IMR-90 (cell line): ENCODE measurements around the gene MPPED1. TPM values are rescaled to one million over a fixed set of nuclear protein-coding genes. Genes with fewer than 3 reads are reported as not detected.

Experiments used
- ATAC-seq: fragments of 200-7000 bp; cut with Tn5 transposase; 2 replicates; pipeline ENCODE4 v1.9.1; 2020; ENCODE audit warnings: low read depth, mild to moderate bottlenecking, moderate library complexity
- BruUV-seq: library from RNA; stranded (reverse); fragments of 400-500 nt; replicated peaks from 2 replicates; lab custom pipeline; 2021; lab: Mats Ljungman, UMichigan
- CTCF ChIA-PET: fragments of 300-600 bp; formaldehyde crosslinking; extraction: SDS; loops from one replicate; lab custom pipeline; 2021; ENCODE audit warnings: antibody characterized with exemption; lab: Yijun Ruan, JAX
- POLR2A ChIA-PET: fragments of 300-600 bp; sonication (Branson Sonifier 250); formaldehyde crosslinking; loops from one replicate; lab custom pipeline; 2022; ENCODE audit warnings: antibody characterized with exemption; ENCODE audit not compliant: unreplicated experiment; lab: Charles Lee
- DNase-seq: peaks from one replicate; pipeline ENCODE4 v3.0.0; 2013
- H2AFZ ChIP-seq: replicated peaks from 2 replicates; pipeline ENCODE3; 2013; ENCODE audit warnings: low read length, mild to moderate bottlenecking; ENCODE audit not compliant: poor library complexity
- H2AK5ac ChIP-seq: 2 replicates; pipeline ENCODE4 v1.6.1; 2013; ENCODE audit warnings: low read depth, low read length, inconsistent platforms
- H2AK9ac ChIP-seq: replicated peaks from 2 replicates; pipeline ENCODE3; 2013; ENCODE audit warnings: mild to moderate bottlenecking, low read depth, low read length, moderate library complexity; ENCODE audit not compliant: poor library complexity
- H2BK120ac ChIP-seq: 2 replicates; pipeline ENCODE4 v1.6.1; 2013; ENCODE audit warnings: low read depth, low read length, inconsistent platforms
- H2BK15ac ChIP-seq: 3 replicates; pipeline ENCODE4 v1.6.1; 2013; ENCODE audit warnings: low read depth, low read length, inconsistent platforms
- H2BK20ac ChIP-seq: 2 replicates; pipeline ENCODE4 v1.6.1; 2013; ENCODE audit warnings: low read depth, mild to moderate bottlenecking, inconsistent platforms, low read length, moderate library complexity
- H2BK5ac ChIP-seq: 2 replicates; pipeline ENCODE4 v1.6.1; 2013; ENCODE audit warnings: mild to moderate bottlenecking, low read depth, low read length, inconsistent platforms; ENCODE audit not compliant: poor library complexity, severe bottlenecking
- H3K14ac ChIP-seq: replicated peaks from 2 replicates; pipeline ENCODE4 v1.6.1; 2013; ENCODE audit warnings: low read depth, low read length, inconsistent platforms
- H3K18ac ChIP-seq: 2 replicates; pipeline ENCODE4 v1.6.1; 2013; ENCODE audit warnings: low read depth, low read length, control low read depth
- H3K23ac ChIP-seq: 2 replicates; pipeline ENCODE4 v1.6.1; 2013; ENCODE audit warnings: low read depth, low read length, inconsistent platforms
- H3K27ac ChIP-seq: 2 replicates; pipeline ENCODE4 v1.5.1; 2013; ENCODE audit warnings: mild to moderate bottlenecking, control low read depth, low read length; ENCODE audit not compliant: insufficient read depth
- H3K27me3 ChIP-seq: 2 replicates; pipeline ENCODE4 v1.6.1; 2013; ENCODE audit warnings: low read length; ENCODE audit not compliant: control insufficient read depth, insufficient read depth
- H3K36me3 ChIP-seq: 2 replicates; pipeline ENCODE4 v1.6.1; 2013; ENCODE audit warnings: low read length, mixed read lengths; ENCODE audit not compliant: control insufficient read depth, insufficient read depth
- H3K4ac ChIP-seq: 2 replicates; pipeline ENCODE4 v1.6.1; 2013; ENCODE audit warnings: low read depth, low read length, inconsistent platforms
- H3K4me1 ChIP-seq: 2 replicates; pipeline ENCODE4 v1.6.1; 2013; ENCODE audit warnings: low read length, mixed read lengths; ENCODE audit not compliant: control insufficient read depth, insufficient read depth
- H3K4me2 ChIP-seq: 2 replicates; pipeline ENCODE4 v1.6.1; 2013; ENCODE audit warnings: low read depth, mild to moderate bottlenecking, control low read depth, low read length, moderate library complexity
- H3K4me3 ChIP-seq: 2 replicates; pipeline ENCODE4 v1.5.1; 2013; ENCODE audit warnings: low read depth, mild to moderate bottlenecking, control low read depth, low read length, moderate library complexity; ENCODE audit not compliant: insufficient read depth
- H3K56ac ChIP-seq: 2 replicates; pipeline ENCODE4 v1.6.1; 2013; ENCODE audit warnings: low read length, inconsistent platforms; ENCODE audit not compliant: insufficient read depth; ENCODE audit errors: extremely low read depth
- H3K79me1 ChIP-seq, 2 experiments: 2 replicates each; pipeline ENCODE4 v1.6.1; 2013; ENCODE audit warnings: low read length in 2 of 2, inconsistent platforms in 1 of 2, low read depth in 1 of 2
- H3K9ac ChIP-seq: 2 replicates; pipeline ENCODE4 v1.6.1; 2013; ENCODE audit warnings: low read depth, low read length, control low read depth
- H3K9me1 ChIP-seq: 2 replicates; pipeline ENCODE4 v1.6.1; 2013; ENCODE audit warnings: low read length, inconsistent platforms; ENCODE audit not compliant: insufficient read depth
- H3K9me3 ChIP-seq: 2 replicates; pipeline ENCODE4 v1.6.1; 2013; ENCODE audit warnings: low read length; ENCODE audit not compliant: control insufficient read depth, insufficient read depth
- H4K20me1 ChIP-seq: 2 replicates; pipeline ENCODE4 v1.6.1; 2013; ENCODE audit warnings: low read length, inconsistent platforms; ENCODE audit not compliant: insufficient read depth
- H4K5ac ChIP-seq: 2 replicates; pipeline ENCODE4 v1.6.1; 2013; ENCODE audit warnings: mild to moderate bottlenecking, low read depth, low read length, control low read depth
- H4K8ac ChIP-seq, 2 experiments: 2 replicates each; pipeline ENCODE4 v1.6.1; 2013; ENCODE audit warnings: low read depth in 2 of 2, low read length in 2 of 2, control low read depth in 1 of 2, inconsistent platforms in 1 of 2
- H4K91ac ChIP-seq: 2 replicates; pipeline ENCODE4 v1.6.1; 2013; ENCODE audit warnings: low read depth, low read length, inconsistent platforms; ENCODE audit not compliant: insufficient read depth
- BHLHE40 ChIP-seq: fragments of 150-350 bp; IDR thresholded peaks from 2 replicates; pipeline ENCODE4 v1.6.1; 2016; ENCODE audit warnings: mild to moderate bottlenecking, low read depth, low read length
- CEBPB ChIP-seq: IDR thresholded peaks from 2 replicates; pipeline ENCODE4 v1.6.1; 2012; ENCODE audit warnings: low read depth, low read length, improper control_type of control experiment
- CHD1 ChIP-seq: IDR thresholded peaks from 2 replicates; pipeline ENCODE4 v1.6.1; 2012; ENCODE audit warnings: low read depth, low read length, improper control_type of control experiment
- CTCF ChIP-seq: conservative IDR thresholded peaks from 2 replicates; pipeline ENCODE4 v1.5.1; 2012; ENCODE audit warnings: mild to moderate bottlenecking, low read depth, low read length, improper control_type of control experiment
- ELK1 ChIP-seq: fragments of 150-350 bp; IDR thresholded peaks from 2 replicates; pipeline ENCODE4 v1.6.1; 2016; ENCODE audit warnings: low read depth, mild to moderate bottlenecking, low read length, moderate library complexity, borderline replicate concordance
- FOS ChIP-seq: fragments of 150-350 bp; IDR thresholded peaks from 2 replicates; pipeline ENCODE4 v1.6.1; 2016; ENCODE audit warnings: low read depth, low read length
- MAFK ChIP-seq: IDR thresholded peaks from 2 replicates; pipeline ENCODE4 v1.6.1; 2012; ENCODE audit warnings: low read depth, low read length, improper control_type of control experiment
- MAZ ChIP-seq: IDR thresholded peaks from 2 replicates; pipeline ENCODE4 v1.6.1; 2012; ENCODE audit warnings: low read depth, mild to moderate bottlenecking, low read length, improper control_type of control experiment, moderate library complexity, borderline replicate concordance
- MXI1 ChIP-seq: IDR thresholded peaks from 2 replicates; pipeline ENCODE4 v1.6.1; 2012; ENCODE audit warnings: low read depth, mild to moderate bottlenecking, low read length, moderate library complexity, borderline replicate concordance
- NFE2L2 ChIP-seq: fragments of 150-350 bp; IDR thresholded peaks from 2 replicates; pipeline ENCODE4 v1.6.1; 2016; ENCODE audit warnings: low read depth, mild to moderate bottlenecking, low read length
- POLR2A ChIP-seq: IDR thresholded peaks from 2 replicates; pipeline ENCODE4 v1.6.1; 2012; ENCODE audit warnings: mild to moderate bottlenecking, low read depth, low read length
- RAD21 ChIP-seq: IDR thresholded peaks from 2 replicates; pipeline ENCODE4 v1.6.1; 2012; ENCODE audit warnings: low read length, improper control_type of control experiment
- RCOR1 ChIP-seq: IDR thresholded peaks from 2 replicates; pipeline ENCODE4 v1.6.1; 2012; ENCODE audit warnings: mild to moderate bottlenecking, low read length, improper control_type of control experiment; ENCODE audit not compliant: insufficient replicate concordance
- RFX5 ChIP-seq: IDR thresholded peaks from 2 replicates; pipeline ENCODE4 v1.8.0; 2012; ENCODE audit warnings: low read depth, mild to moderate bottlenecking, low read length, moderate library complexity
- SMC3 ChIP-seq: fragments of 150-350 bp; IDR thresholded peaks from 2 replicates; pipeline ENCODE4 v1.6.1; 2016; ENCODE audit warnings: low read depth, mild to moderate bottlenecking, antibody characterized with exemption, low read length, moderate library complexity
- USF2 ChIP-seq: fragments of 150-350 bp; IDR thresholded peaks from 2 replicates; pipeline ENCODE4 v1.6.1; 2017; ENCODE audit warnings: mild to moderate bottlenecking, antibody characterized with exemption, low read length, low read depth
- WGBS, 2 experiments: methylation state at CpG; one replicate each; pipeline versions ENCODE4 v1.1.5 to v1.1.7; 2013; ENCODE audit warnings: missing lambda C conversion rate in 2 of 2; ENCODE audit not compliant: insufficient read length in 1 of 2; ENCODE audit errors: extremely low coverage in 2 of 2; 5-methylcytosine and 5-hydroxymethylcytosine counted together
- dilution Hi-C: fragments of 300-500 bp; cut with HindIII; formaldehyde crosslinking; loops from one replicate; pipeline ENCODE4 v1.14.3; 2018; ENCODE audit warnings: low sequenced_read_pairs; ENCODE audit not compliant: unreplicated experiment
- in situ Hi-C: fragments of 300-500 bp; cut with MboI; formaldehyde crosslinking; loops from 3 replicates; pipeline ENCODE4 v1.14.3; 2019; ENCODE audit warnings: low sequenced_read_pairs, inconsistent platforms, mixed read lengths
- intact Hi-C: fragments of 100-400 bp; cut with micrococcal nuclease; formaldehyde crosslinking; loops from 2 replicates; pipeline ENCODE4 v1.10.0; 2022
- polyA plus RNA-seq, 3 experiments: library from polyadenylated mRNA; depleted of rRNA; stranded (reverse); fragments of >200 nt; gene quantifications; 2 replicates each; pipeline ENCODE4 v1.2.3, GENCODE V29; 2012; ENCODE audit warnings: low replicate concordance in 1 of 3
- total RNA-seq: library from RNA; depleted of rRNA; stranded (reverse); fragments of >200 nt; gene quantifications from 2 replicates; pipeline ENCODE4 v1.2.3, GENCODE V29; 2012

Gene MPPED1
- total and polyA plus RNA-seq, 2 of the 4 experiments (the other 2 are of a cell fraction) = not detected

DNA sequence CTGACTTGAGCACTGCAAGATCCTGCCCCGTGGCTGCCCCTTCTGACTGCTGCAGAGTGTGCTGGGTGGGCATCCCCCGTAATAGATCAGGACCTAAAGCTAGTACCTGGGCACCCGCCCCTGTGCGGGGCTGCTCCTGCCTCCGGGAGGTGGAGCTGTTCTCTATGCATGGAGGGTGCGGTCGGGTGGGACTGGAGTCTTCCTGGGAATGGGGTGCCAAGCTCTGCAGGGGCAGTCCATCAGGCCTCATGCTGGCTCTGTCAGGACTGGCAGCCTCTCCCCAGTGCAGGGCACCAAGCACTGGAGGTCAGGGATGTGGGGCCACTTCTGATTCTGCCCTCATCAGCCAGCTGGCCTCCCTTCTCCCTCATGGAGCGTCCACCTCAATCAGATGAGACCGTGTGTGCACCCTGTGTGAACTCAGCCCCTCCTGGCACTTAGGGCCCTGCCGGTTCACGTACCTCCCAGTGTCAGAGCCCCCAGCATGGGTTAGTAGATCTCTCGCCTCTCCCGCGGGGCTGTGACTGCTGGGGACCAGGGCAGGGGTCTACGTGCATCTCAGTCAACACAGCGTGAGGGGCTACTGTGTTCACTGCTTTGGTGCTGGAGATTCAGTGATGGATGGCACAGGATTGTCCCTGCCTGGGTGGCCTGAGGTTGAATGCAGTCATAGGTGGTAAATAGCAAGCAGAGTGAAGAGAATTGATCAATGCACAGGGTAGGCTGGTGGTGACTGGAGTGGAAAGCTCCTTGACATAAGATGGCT lies 30.8 kb downstream of the MPPED1 start:
- Histone ChIP-seq H3K14ac (no peak overlapping the region), H3K56ac (no peak overlapping the region), H3K18ac (no peak overlapping the region), H3K4me1 (no peaks in the 10 kb centered on the region), H2AK5ac (no peak overlapping the region), H2BK20ac (no peak overlapping the region), H3K4ac (no peak overlapping the region), H2BK15ac (no peak overlapping the region), H4K8ac (no peak overlapping the region), H3K27me3 (peaks cover 4% of the 10 kb centered on the region; the same call in 1 of the 2 replicates), H3K9me1 (no peaks in the 10 kb centered on the region), H2AK9ac (no peak overlapping the region), H3K23ac (no peak overlapping the region), H3K4me3 (no peak overlapping the region), H4K5ac (no peak overlapping the region), H2BK120ac (no peak overlapping the region), H2AFZ (no peak overlapping the region), H4K20me1 (no peaks in the 10 kb centered on the region), H3K9ac (no peak overlapping the region), H2BK5ac (no peak overlapping the region), H3K9me3 (no peaks in the 10 kb centered on the region), H3K4me2 (no peak overlapping the region), H3K79me1 (no peaks in the 10 kb centered on the region), H4K91ac (no peak overlapping the region), H3K27ac (no peak overlapping the region), H3K36me3 (no peaks in the 10 kb centered on the region)
- BruUV-seq = no TSS peak
- POLR2A ChIA-PET = no interaction called here
- intact Hi-C loops (no loop called here), in situ Hi-C loops (no loop called here), dilution Hi-C loops (no loop called here)
- TF ChIP-seq NFE2L2 (no peak), RFX5 (no peak), USF2 (no peak), MXI1 (no peak), SMC3 (no peak), POLR2A (no peak), MAFK (no peak), MAZ (no peak), FOS (no peak), RCOR1 (no peak), ELK1 (no peak), CEBPB (no peak), BHLHE40 (no peak), CHD1 (no peak), RAD21 (no peak), CTCF (no peak)
- 38% methylated on average over 6 of the region's 16 CpGs; no CpG with 5 or more reads in 1 of the 2 experiments for WGBS, 2 experiments
- ATAC-seq (no peak), DNase-seq (no peak)
- CTCF ChIA-PET = no interaction called here
